OCI-LY1 (cell line): ENCODE measurements around the gene STBD1.

Source experiments
- EZH2 ChIP-seq: fragments of 200-600 bp; sonication (generic), shearing (Covaris generic); IDR thresholded peaks from 2 replicates; pipeline ENCODE4 v1.8.0; 2017; ENCODE audit warnings: borderline replicate concordance, mixed run types, mild to moderate bottlenecking, antibody characterized with exemption, low read length, moderate library complexity, mixed read lengths
- TF ChIP-seq, protein P1 (sequence below): fragments of 200-600 bp; sonication (generic), shearing (Covaris generic); IDR thresholded peaks from 2 replicates; pipeline ENCODE4 v1.5.1; 2017; ENCODE audit warnings: mild to moderate bottlenecking, antibody characterized with exemption, low read length, moderate library complexity, mixed read lengths

- TF ChIP-seq, protein P1, sequence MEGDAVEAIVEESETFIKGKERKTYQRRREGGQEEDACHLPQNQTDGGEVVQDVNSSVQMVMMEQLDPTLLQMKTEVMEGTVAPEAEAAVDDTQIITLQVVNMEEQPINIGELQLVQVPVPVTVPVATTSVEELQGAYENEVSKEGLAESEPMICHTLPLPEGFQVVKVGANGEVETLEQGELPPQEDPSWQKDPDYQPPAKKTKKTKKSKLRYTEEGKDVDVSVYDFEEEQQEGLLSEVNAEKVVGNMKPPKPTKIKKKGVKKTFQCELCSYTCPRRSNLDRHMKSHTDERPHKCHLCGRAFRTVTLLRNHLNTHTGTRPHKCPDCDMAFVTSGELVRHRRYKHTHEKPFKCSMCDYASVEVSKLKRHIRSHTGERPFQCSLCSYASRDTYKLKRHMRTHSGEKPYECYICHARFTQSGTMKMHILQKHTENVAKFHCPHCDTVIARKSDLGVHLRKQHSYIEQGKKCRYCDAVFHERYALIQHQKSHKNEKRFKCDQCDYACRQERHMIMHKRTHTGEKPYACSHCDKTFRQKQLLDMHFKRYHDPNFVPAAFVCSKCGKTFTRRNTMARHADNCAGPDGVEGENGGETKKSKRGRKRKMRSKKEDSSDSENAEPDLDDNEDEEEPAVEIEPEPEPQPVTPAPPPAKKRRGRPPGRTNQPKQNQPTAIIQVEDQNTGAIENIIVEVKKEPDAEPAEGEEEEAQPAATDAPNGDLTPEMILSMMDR = no peak
- no peak for TF ChIP-seq EZH2
Measured at GRCh38 chr4:76278583-76278982, 27.9 kb upstream of the STBD1 start.
